Colonic mucosa (tissue), 4 donors: ENCODE results near the gene SLC9C1. TPM values are rescaled to one million over a fixed set of nuclear protein-coding genes. Genes with fewer than 3 reads are reported as not detected.

ENCODE experiments used
- DNase-seq: peaks from one replicate; pipeline ENCODE4 v3.0.0-alpha.2; 2020
- H3K27ac ChIP-seq: fragments of 200-600 bp; one replicate; pipeline ENCODE4 v1.8.0; 2021
- H3K27me3 ChIP-seq: fragments of 200-600 bp; one replicate; pipeline ENCODE4 v1.8.0; 2021
- H3K36me3 ChIP-seq: fragments of 200-600 bp; one replicate; pipeline ENCODE4 v1.8.0; 2021
- H3K4me1 ChIP-seq: fragments of 200-600 bp; one replicate; pipeline ENCODE4 v1.8.0; 2021; ENCODE audit warnings: mild to moderate bottlenecking
- H3K4me3 ChIP-seq: fragments of 200-600 bp; one replicate; pipeline ENCODE4 v1.8.0; 2021
- H3K9ac ChIP-seq, 2 donors: one replicate each; pipeline ENCODE4 v1.7.0; 2013; ENCODE audit warnings: control low read depth in 2 of 2, low read depth in 2 of 2, low read length in 2 of 2
- H3K9me3 ChIP-seq: fragments of 200-600 bp; one replicate; pipeline ENCODE4 v1.8.0; 2021
- intact Hi-C: fragments of 100-400 bp; cut with DNase I; formaldehyde crosslinking; loops from one replicate; pipeline ENCODE4 v1.14.1; 2022
- total RNA-seq, 2 donors: library from RNA; stranded (reverse); fragmentation: NEBNext Ultra II Directional in 1 of 2; extraction: Animal tissue kit (Norgen Biotek cat#: 25700) in 1 of 2; gene quantifications; one replicate each; pipeline ENCODE4 v1.2.1, GENCODE V29; 2021
- TF ChIP-seq, protein P1 (sequence below): fragments of 200-600 bp; IDR thresholded peaks from one replicate; pipeline ENCODE4 v1.8.0; 2022; ENCODE audit warnings: antibody characterized with exemption, mild to moderate bottlenecking
- donor health status: healthy.
- donor health status: DM: no; HTN: no; CAD: no.
- donor health status: DM: no; HTN: no; CAD: no.

Gene SLC9C1
- total RNA-seq, 2 donors from 2014 or later: 0.13 to 0.15 TPM

DNA sequence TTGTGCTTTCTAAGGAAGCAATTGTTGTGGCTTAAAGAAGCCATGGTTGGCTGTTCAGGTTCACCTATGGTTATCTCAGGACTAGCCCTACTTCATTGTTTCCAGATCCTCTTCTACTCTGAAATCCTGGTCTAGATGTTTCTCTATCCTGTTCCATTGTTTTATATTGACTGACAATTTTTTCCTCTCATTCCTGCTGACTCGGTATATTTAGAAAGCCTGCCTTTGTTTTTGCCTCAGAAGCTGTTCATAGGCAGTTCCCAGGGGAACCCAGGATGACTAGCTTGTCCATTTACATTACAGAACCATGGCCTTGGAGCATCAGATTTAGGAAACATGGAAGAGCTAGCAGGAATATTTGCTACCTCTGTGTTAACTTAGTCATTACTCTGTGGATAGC lies 64.0 kb downstream of the SLC9C1 start:
- Histone ChIP-seq H3K9me3 (no peaks in the 10 kb centered on the region), H3K36me3 (no peaks in the 10 kb centered on the region), H3K4me1 (no peaks in the 10 kb centered on the region), H3K27ac (no peak overlapping the region), H3K27me3 (no peaks in the 10 kb centered on the region), H3K4me3 (no peak overlapping the region), H3K9ac (no peak overlapping the region)
- intact Hi-C loops: no loop called here
- TF ChIP-seq, protein P1, sequence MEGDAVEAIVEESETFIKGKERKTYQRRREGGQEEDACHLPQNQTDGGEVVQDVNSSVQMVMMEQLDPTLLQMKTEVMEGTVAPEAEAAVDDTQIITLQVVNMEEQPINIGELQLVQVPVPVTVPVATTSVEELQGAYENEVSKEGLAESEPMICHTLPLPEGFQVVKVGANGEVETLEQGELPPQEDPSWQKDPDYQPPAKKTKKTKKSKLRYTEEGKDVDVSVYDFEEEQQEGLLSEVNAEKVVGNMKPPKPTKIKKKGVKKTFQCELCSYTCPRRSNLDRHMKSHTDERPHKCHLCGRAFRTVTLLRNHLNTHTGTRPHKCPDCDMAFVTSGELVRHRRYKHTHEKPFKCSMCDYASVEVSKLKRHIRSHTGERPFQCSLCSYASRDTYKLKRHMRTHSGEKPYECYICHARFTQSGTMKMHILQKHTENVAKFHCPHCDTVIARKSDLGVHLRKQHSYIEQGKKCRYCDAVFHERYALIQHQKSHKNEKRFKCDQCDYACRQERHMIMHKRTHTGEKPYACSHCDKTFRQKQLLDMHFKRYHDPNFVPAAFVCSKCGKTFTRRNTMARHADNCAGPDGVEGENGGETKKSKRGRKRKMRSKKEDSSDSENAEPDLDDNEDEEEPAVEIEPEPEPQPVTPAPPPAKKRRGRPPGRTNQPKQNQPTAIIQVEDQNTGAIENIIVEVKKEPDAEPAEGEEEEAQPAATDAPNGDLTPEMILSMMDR: no peak
- DNase-seq: no peak

DNA sequence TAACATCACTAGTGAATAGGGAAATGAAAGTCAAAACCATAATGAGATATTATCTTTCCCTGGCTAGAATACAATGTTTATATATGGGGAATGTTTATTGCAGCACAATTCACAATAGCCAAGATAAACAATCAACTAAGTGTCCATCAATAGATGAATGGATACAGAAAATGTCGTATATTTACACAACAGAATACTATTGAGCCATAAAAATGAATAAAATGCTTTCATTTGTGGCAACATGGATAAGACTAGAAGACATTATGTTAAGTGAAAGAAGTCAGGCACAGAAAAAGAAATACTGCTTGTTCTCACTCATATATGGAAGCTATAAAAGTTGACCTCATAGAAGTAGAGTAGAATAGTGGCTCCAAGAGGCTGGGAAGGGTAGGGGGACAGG lies 65.2 kb downstream of the SLC9C1 start:
- no peak overlapping the region for H3K9ac ChIP-seq
- TF ChIP-seq, protein P1: no peak
- no peak for DNase-seq
- H3K36me3 ChIP-seq: no peaks in the 10 kb centered on the region
- no peaks in the 10 kb centered on the region for H3K9me3 ChIP-seq
- no peaks in the 10 kb centered on the region for H3K27me3 ChIP-seq
- H3K4me1 ChIP-seq: no peaks in the 10 kb centered on the region
- no peak overlapping the region for H3K4me3 ChIP-seq
- H3K27ac ChIP-seq: no peak overlapping the region
- intact Hi-C loops: no loop called here

DNA sequence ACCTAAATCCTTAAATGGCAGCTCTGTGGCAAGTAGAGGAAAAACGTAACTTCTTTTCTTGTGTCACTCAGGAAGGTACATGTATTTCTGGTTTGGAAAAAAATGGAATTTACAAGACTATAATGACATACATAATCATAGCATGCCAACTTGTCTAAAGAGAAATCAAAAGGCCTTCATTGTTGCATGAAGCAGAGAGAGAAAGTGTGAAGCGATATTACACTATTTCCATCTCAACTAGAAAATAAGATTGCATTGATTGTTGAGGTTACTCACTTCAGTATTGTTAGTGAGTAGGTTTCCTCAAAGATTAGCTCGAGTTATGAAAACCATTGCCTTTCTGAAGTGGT lies 93.7 kb downstream of the SLC9C1 start:
- no peaks in the 10 kb centered on the region for H3K36me3 ChIP-seq
- intact Hi-C loops: no loop called here
- no peak overlapping the region for H3K9ac ChIP-seq
- H3K4me1 ChIP-seq: no peaks in the 10 kb centered on the region
- H3K27ac ChIP-seq: no peak overlapping the region
- H3K9me3 ChIP-seq: no peaks in the 10 kb centered on the region
- TF ChIP-seq, protein P1: no peak
- H3K27me3 ChIP-seq: no peaks in the 10 kb centered on the region
- H3K4me3 ChIP-seq: no peak overlapping the region
- DNase-seq: no peak

DNA sequence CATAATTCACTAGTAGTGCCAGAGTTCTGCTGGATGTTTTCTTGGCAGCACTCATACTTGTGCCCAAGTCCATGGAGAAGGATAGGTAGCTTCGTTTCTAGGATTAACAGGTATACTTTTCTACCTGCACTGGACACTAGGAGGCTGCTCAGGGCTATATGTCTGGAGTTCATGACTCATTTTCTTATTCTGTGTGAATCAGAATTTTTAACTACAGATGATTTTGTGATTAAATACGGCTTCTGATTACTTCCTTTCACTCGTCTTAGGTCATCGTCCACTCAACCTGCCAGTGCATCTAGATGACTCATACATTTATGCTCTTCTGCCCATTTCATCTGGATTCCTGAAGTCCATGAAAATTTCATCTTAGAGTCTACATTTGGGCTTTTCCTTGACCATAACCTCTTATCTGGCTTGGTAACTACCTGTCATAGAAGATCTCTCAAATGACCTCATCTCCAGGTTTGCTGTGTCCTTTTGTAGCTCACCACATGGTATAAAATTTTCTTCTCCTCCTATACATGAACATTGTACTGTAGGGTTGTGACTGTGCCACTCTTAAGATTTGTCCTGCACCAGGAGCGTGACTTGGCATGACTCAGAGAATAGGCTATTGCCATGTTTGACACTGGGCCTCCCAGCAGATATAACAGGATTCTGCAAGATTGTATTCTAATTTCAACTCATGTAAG lies 94.2 kb downstream of the SLC9C1 start:
- Histone ChIP-seq H3K4me1 (no peaks in the 10 kb centered on the region), H3K27ac (no peak overlapping the region), H3K36me3 (no peaks in the 10 kb centered on the region), H3K27me3 (no peaks in the 10 kb centered on the region), H3K9me3 (no peaks in the 10 kb centered on the region), H3K9ac (no peak overlapping the region), H3K4me3 (no peak overlapping the region)
- DNase-seq: no peak
- intact Hi-C loops: no loop called here
- TF ChIP-seq, protein P1: no peak

DNA sequence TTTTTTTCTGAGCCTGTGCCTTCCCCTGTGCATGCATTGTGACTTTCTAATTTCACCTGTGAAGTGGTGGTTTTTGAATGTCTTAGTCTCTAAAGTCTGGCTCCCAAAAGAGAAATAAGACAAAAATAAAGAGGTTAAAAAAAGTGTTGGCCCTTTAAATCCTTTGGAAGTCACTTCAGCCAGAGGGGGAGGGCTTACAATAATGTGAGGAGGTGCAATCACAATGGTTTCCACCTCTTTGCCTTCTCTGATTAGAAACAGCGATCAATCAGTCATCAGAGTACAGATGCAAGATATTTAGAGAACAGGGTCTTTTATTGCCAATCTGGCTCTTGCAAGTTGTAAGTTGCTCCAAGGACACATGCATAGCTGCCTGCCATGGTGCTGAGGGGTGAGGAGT lies 96.9 kb downstream of the SLC9C1 start:
- intact Hi-C loops: no loop called here
- no peak overlapping the region for H3K9ac ChIP-seq

More for the DNA sequence above, 96.9 kb downstream of the SLC9C1 start:
- TF ChIP-seq, protein P1: no peak
- H3K27ac ChIP-seq: no peak overlapping the region
- no peak for DNase-seq
- no peaks in the 10 kb centered on the region for H3K9me3 ChIP-seq
- H3K27me3 ChIP-seq: no peaks in the 10 kb centered on the region
- no peaks in the 10 kb centered on the region for H3K4me1 ChIP-seq
- H3K36me3 ChIP-seq: no peaks in the 10 kb centered on the region
- no peak overlapping the region for H3K4me3 ChIP-seq
